Fibroblast of upper back skin (primary cell): ENCODE data around the gene YOD1.

Experiments used
- DNase-seq: peaks from one replicate; pipeline ENCODE4 v3.0.0-alpha.2; 2013

The YOD1 gene

GRCh38 chr1:207051191-207051943 lies at the start of gene YOD1:
Gene YOD1 (minus strand): TSS chr1:207051208. CDS start chr1:207051030, 178 bp downstream.
- no peak for DNase-seq

GRCh38 chr1:207097871-207098324 lies 46.9 kb upstream of the YOD1 start:
- no peak for DNase-seq

- DNase-seq: no peak
These were observed 42.9 kb upstream of the YOD1 start for GRCh38 chr1:207093944-207094343.

DNA sequence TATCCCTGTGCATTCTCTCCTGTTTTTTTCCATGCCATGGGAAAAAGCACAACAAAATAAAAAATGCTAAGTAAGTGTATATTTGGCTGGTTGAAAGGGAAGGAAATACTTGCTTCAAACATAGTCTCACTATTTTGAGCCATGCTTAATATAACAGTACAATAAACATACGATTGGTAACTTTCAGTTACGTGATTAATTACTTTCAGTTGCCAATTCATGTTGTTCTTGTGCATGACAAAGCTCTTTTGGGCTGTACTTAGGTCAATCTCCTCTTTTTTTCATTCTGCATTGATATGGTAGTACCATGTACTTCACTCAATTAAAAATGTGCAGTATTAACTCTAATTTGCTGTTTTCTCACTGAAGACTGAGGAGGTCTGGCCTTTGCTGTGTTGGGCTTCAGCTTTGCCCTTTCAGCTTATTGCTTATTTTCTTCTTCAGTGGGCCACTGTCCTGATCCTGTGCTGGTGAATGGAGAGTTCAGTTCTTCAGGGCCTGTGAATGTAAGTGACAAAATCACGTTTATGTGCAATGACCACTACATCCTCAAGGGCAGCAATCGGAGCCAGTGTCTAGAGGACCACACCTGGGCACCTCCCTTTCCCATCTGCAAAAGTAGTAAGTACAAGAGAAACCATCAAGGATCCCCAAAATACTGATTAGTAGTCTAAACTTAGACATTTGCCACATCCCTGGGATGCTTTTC lies 40.3 kb upstream of the YOD1 start:
- no peak for DNase-seq

DNA sequence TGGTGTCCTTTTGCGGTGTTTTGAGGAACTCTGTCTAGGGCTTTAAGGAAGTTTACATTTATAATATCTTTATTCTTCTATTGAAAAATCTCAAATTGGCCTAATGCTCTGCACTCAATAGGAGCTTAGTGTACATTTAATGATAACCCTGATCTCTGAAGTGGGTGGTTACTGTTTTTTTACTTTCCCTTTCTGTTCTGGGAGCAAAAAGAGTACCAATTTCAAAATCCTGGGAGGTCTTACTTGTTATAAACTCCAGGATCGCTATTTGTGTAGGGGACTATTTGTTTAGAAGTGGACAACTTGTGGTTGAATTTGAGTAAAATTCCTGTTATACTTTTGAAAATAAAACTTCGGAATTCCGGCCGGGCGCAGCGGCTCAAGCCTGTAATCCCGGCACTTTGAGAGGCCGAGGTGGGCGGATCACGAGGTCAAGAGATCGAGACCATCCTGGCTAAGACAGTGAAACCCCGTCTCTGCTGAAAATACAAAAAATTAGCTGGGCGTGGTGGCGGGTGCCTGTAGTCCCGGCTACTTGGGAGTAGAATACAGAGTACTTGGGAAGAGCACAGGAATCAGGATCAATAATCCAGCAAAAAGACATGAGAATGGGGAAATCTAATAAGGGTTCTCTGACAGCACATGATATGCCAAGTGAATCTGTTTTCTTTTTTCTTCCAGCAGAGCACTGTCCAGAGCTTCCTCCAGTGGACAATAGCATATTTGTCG lies 38.8 kb upstream of the YOD1 start:
- no peak for DNase-seq

DNA sequence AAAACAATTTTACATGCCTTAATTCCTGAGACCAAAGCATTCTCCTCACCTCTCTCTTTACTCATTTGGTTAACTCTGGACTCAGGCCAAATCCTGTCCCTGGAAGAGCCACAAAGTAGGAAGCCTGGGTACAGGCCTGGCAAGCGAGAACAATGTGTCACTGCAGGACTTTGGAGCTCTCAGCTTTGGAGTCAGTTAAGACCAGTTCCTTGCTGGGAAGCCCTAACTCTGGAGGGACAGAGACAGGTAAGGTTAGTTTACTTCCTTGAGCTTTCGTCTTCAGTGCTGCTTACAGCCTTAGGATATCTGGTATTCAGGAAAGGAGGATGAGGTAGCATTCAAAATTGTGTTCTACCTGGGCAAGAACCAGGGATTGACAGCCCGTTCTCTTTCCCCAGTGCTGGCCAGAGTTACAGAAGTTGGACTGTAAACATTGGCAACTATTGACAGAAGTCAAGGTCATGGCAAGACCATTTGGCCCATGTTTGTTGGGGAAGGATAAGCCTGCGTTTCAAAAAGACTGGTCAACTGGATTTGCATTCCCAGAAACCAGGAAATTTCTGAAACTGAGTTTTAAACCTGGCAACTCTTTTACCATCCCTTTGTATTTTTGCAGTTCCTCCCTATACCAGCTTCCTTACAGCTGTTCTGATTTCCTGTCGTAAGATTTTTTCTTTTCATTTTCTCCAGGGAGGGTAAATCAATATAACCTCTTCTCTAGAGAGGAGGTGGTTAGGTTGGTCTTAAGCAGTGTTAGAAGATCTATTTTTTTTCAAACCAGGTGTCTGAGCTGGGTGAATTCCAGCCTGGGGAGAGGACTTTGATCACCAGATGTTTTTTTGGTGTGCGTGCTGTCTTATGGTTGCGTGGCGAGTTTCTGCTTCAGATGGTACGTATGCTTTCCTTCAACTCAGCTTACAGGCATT lies 38.0 kb upstream of the YOD1 start, which contains the start of gene C4BPB:
Gene C4BPB, plus strand, starts transcription at position 160 of the 926 bp plus-strand sequence. Its CDS starts 672 bp downstream, at position 832.
- DNase-seq: peak; percentile 13

- peak; percentile 22 for DNase-seq
These were observed 37.2 kb upstream of the YOD1 start for GRCh38 chr1:207088161-207088560.

- no peak for DNase-seq
These were observed 34.9 kb upstream of the YOD1 start for GRCh38 chr1:207085887-207086286.

DNA sequence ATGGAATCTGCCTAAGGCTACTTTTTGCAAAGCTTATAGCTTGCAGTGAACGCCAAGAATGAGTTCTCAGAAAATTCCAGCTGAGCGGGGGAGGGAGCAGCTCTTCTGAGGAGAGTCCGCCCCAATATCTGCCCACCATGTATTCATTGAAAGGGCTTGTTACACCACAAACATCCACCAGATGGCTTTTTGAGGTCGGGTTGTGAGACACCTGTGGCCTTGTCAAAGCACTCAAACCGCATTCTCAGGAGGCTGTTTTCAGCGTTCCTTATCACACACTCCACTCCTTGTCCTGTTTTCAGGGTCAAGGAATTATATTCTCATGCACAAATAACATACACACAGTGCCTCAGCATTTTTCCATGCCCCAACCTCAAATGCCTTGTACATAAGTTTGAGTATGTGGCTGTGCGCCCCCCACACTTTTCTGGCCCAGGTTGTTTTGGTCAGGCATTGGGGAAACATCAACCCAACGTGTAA lies 33.7 kb upstream of the YOD1 start:
- DNase-seq: peak; percentile 62

GRCh38 chr1:207084232-207084631 lies 33.2 kb upstream of the YOD1 start:
- DNase-seq: peak; percentile 25

- no peak for DNase-seq
These were observed 30.8 kb upstream of the YOD1 start for GRCh38 chr1:207081806-207082205.

- DNase-seq: no peak
These were observed 30.1 kb upstream of the YOD1 start for GRCh38 chr1:207081088-207081487.

- no peak for DNase-seq
These were observed 28.8 kb upstream of the YOD1 start for GRCh38 chr1:207079706-207080241.

DNA sequence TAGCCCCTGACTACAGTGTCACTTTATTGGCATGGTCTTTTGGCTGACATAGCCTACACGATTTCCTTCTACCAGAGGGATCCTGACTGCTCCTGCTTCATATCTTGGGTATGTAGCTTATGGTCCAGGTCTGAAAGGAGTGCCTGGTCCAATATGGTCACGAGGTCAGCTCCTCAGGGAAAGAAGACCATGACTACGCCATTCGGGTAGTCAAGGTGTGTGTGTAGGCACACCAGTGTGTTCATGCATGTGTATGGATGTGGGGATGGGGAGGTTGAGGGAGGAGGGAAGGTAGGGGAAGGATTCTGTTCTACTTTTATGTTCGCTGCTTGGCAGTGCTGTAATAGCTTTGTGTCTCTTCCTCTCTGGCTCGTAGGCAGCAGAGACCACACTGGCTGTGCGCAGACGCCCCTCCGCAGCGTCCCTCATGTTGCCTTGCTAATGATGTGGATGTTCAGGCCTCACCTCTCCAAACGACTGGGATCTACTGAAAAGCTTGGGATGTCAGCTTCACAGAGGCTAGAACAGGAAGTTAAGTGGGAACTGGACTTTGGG lies 27.6 kb upstream of the YOD1 start:
- no peak for DNase-seq

DNA sequence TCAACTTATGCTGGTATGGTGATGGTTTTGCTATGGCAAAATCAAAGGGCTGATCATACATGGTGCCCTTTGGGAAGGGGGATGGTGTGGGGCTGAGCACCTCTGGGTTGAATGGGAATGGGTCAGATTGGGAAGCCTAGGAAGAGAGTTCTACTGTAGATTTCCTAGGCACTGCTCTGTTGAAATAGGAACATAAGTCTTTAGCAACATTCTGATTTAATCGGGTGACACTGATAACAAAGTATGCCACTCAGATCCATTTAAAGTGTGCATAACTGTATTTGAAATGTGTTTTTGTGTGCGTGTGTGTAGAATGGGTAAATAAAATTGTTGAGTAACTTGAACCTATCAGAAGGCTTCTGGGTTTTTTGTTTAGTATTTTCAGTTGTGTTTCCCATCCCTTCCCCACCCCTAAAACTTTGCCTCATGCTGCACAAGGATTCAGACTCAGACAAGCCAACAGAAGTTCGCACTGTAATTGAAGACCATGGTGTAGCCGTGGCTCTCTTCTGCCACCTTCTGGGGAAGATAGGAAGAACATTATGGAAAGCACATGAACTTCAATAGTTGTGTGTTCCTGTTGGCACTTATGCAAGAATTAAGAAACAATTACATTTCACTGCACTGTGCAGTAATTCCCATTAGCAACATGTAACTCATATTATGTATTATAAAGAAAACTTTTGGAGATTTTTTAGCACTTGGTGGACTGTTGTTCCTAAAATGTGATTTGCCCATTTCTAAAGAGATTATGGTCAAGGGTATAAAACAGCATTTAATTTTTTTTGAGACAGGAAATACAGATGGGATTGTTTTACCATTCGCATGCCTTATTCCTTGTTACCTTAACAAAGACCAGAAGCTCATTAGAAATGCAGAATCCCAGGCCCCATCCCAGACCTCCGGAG lies 26.7 kb upstream of the YOD1 start:
- peak; percentile 73 for DNase-seq

DNA sequence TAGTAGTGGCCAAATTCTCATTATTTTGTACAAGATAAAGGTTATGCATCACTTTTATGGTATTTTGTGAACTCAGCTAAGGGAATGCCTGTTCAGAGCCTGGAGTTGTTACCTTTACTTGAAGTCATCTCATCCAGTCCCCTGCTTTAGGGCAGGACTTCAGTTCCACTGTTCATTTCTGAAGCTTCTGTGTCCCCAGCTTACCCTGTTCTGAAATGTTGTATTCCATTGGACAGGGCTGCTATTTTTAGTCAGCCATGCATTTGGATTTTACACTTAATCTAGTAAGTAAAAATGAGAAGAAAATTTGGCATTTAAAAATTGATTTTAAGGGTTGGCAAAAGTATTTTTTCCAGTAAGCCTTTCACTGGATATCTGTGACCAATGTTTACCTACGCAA lies 26.0 kb upstream of the YOD1 start:
- DNase-seq: no peak

- DNase-seq: peak; percentile 18
These were observed 25.4 kb upstream of the YOD1 start for GRCh38 chr1:207076181-207076955.

DNA sequence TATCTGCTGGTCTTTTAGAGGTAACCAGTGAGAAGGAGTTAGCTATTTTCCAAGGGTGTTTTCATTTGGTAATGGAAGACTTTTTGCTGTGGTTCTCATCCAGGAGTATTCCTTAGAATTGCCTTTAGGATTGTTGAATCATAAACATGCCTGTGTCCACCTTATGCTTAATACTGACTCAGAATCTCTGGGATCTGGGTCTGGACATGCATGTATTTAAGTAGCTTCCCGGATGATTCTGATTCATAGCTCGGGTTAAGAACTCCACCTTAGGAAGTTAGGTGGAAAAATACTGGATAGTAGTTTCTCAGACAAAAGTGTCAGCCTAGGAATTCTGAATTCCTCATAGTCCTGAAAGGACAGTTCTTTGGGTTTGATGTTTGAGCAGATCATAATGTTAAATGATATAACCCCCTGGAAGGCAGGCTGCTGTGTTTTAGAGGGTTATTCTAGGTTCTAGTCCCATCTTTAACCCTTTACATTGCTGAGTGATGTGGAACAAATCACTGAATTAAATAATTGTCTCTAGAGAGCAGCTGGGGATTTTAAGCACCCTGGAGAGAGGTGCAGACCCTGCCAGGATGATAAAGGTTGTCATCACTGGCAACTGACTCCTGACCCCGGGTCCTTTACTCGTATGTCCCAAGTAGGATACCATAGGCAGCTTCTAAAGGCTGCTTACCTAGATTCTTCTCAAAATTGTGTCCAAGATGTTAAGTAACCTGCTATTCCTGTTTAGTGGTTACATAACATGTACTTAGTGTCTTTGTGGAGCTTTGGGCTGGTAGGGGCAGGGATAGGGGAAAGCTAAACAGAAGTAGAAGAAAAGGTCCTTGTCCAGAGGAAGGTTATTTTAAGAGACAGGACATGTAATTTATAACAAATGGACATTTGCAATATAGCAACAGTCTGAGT lies 23.2 kb upstream of the YOD1 start:
- peak; percentile 33 for DNase-seq
